Thyroid gland (tissue), 4 donors: Measurements from ENCODE around the gene RAB6B.

Experiments
- CTCF ChIP-seq, 6 experiments: fragments of 200-600 bp in 3 of 6; fragments of 450-650 bp in 3 of 6; sonication (generic) in 3 of 6; IDR thresholded peaks; one replicate each; pipeline ENCODE4 v1.5.1; 2016 to 2019; ENCODE audit warnings: antibody characterized with exemption in 6 of 6, mild to moderate bottlenecking in 2 of 6, inconsistent platforms in 1 of 6, moderate library complexity in 1 of 6
- POLR2A ChIP-seq, 2 donors: fragments of 450-650 bp; IDR thresholded peaks; one replicate each; pipeline ENCODE4 v1.6.1; 2017; ENCODE audit warnings: antibody characterized with exemption in 2 of 2, mild to moderate bottlenecking in 2 of 2, moderate library complexity in 1 of 2

GRCh38 chr3:133860519-133860918 lies 35.2 kb downstream of the RAB6B start:
- TF ChIP-seq CTCF (IDR thresholded peaks at IDR 0.05) (no peak), POLR2A (IDR thresholded peaks at IDR 0.05) (no peak)
